K562 (cell line): Measurements from ENCODE around the gene TTC22. TPM values are rescaled to one million over a fixed set of nuclear protein-coding genes. Genes with fewer than 3 reads are reported as not detected.

Experiments used
- BRF1 ChIP-seq: IDR thresholded peaks from 3 replicates; pipeline ENCODE4 v1.6.1; 2011; ENCODE audit warnings: borderline replicate concordance, mild to moderate bottlenecking; ENCODE audit not compliant: insufficient read length; ENCODE audit errors: extremely low read depth
- CHD4 ChIP-seq: fragments of 200-600 bp; sonication (generic); IDR thresholded peaks from 3 replicates; pipeline ENCODE4 v1.6.1; 2012; ENCODE audit warnings: low read depth, mild to moderate bottlenecking, mixed read lengths, low read length, inconsistent platforms; ENCODE audit not compliant: insufficient read depth, insufficient replicate concordance, poor library complexity, severe bottlenecking
- CUX1 ChIP-seq: fragments of 200-800 bp; sonication (Bioruptor generic); IDR thresholded peaks from 2 replicates; pipeline ENCODE4 v1.6.1; 2016; ENCODE audit warnings: missing genetic modification characterization, missing compliant biosample characterization
- DLX4 ChIP-seq: fragments of 250-450 bp; sonication (Bioruptor Pico); IDR thresholded peaks from 2 replicates; pipeline ENCODE4 v1.6.1; 2021; ENCODE audit warnings: mild to moderate bottlenecking
- E2F3 ChIP-seq: fragments of 250-450 bp; sonication (Bioruptor Pico); IDR thresholded peaks from 2 replicates; pipeline ENCODE4 v1.4.0; 2020; ENCODE audit warnings: mild to moderate bottlenecking
- HBP1 ChIP-seq: fragments of 450-650 bp; formaldehyde crosslinking; IDR thresholded peaks from 2 replicates; pipeline ENCODE4 v1.4.0; 2022; ENCODE audit warnings: missing genetic modification characterization
- NKRF ChIP-seq: fragments of 450-650 bp; IDR thresholded peaks from 2 replicates; pipeline ENCODE4 v1.6.1; 2016; ENCODE audit warnings: borderline replicate concordance
- OTX1 ChIP-seq: fragments of 450-650 bp; formaldehyde crosslinking; IDR thresholded peaks from 2 replicates; pipeline ENCODE4 v1.4.0; 2022; ENCODE audit warnings: mild to moderate bottlenecking
- SMARCA4 ChIP-seq: fragments of 450-650 bp; IDR thresholded peaks from 2 replicates; pipeline ENCODE4 v1.6.1; 2016
- SREBF1 ChIP-seq: fragments of 150-350 bp; IDR thresholded peaks from 2 replicates; pipeline ENCODE4 v1.6.1; 2014; ENCODE audit warnings: antibody characterized with exemption, low read depth, low read length, borderline replicate concordance
- THAP7 ChIP-seq: fragments of 250-450 bp; sonication (Bioruptor Pico); IDR thresholded peaks from 2 replicates; pipeline ENCODE4 v1.5.0; 2021
- ZFX ChIP-seq: sonication (generic); formaldehyde crosslinking; IDR thresholded peaks from 2 replicates; pipeline ENCODE4 v1.8.0; 2022; ENCODE audit warnings: mild to moderate bottlenecking, missing genetic modification reagents, moderate library complexity
- ZKSCAN3 ChIP-seq: fragments of 250-450 bp; sonication (Bioruptor Pico); IDR thresholded peaks from 2 replicates; pipeline ENCODE4 v1.4.0; 2020
- ZNF347 ChIP-seq: fragments of 450-650 bp; formaldehyde crosslinking; IDR thresholded peaks from 2 replicates; pipeline ENCODE4 v1.4.0; 2020; ENCODE audit warnings: low read depth, mild to moderate bottlenecking, moderate library complexity
- polyA plus RNA-seq, 8 experiments: library from polyadenylated mRNA; depleted of rRNA in 4 of 8; stranded (reverse) in 5 of 8; unstranded in 3 of 8; fragments of >200 nt; fragmentation: Nextera tagmentation in 2 of 8; fragmentation: Illumina TruSeq in 1 of 8; extraction: Ambion mirVana in 2 of 8; extraction: Trizol in 1 of 8; gene quantifications; 2 replicates each; pipeline versions ENCODE4 v1.2.1 to v1.2.3, GENCODE V29; 2011 to 2014; ENCODE audit warnings: inconsistent platforms in 1 of 8, missing spikeins in 1 of 8
- total RNA-seq, 7 experiments: library from RNA; depleted of rRNA in 6 of 7; stranded (reverse); fragments of >200 nt in 6 of 7; fragmentation: Illumina TruSeq in 2 of 7; extraction: Trizol in 2 of 7; gene quantifications; 2 replicates each; pipeline versions ENCODE4 v1.2.1 to v1.2.3, GENCODE V29; 2011 to 2021; ENCODE audit warnings: low replicate concordance in 1 of 7

The TTC22 gene
- total and polyA plus RNA-seq, 9 of the 15 experiments (the other 6 are each of a cell fraction or from before 2014, with no cell fraction given) = 0.07 TPM; not detected in 8

GRCh38 chr1:54764133-54764921, 36.8 kb downstream of the TTC22 start, which contains the start of gene PARS2 (continued):
- TF ChIP-seq HBP1 (CRISPR knock-in tag) (0 out of 2 replicates have a peak, but pooled peaks have one; percentile 31), CUX1 (CRISPR knock-in tag) (no peak), E2F3 (0 out of 2 replicates have a peak, but pooled peaks have one; percentile 57), NKRF (peak; percentile 82; the same call in 1 of the 2 replicates), SMARCA4 (0 out of 2 replicates have a peak, but pooled peaks have one; percentile 42), CHD4 (no peak), ZKSCAN3 (no peak), DLX4 (CRISPR knock-in tag) (no peak), THAP7 (CRISPR knock-in tag) (no peak), ZNF347 (CRISPR knock-in tag) (no peak), BRF1 (no peak), OTX1 (CRISPR knock-in tag) (0 out of 2 replicates have a peak, but pooled peaks have one; percentile 64), SREBF1 (no peak), ZFX (CRISPR knock-in tag) (peak; percentile 89)
